H1 (cell line): ENCODE data around the gene DCLK1. TPM values are rescaled to one million over a fixed set of nuclear protein-coding genes. Genes with fewer than 3 reads are reported as not detected.

Experiments used
- ASH2L ChIP-seq: fragments of 200-600, 300-600 bp; sonication (generic); IDR thresholded peaks from one replicate; pipeline ENCODE4 v1.7.1; 2017; ENCODE audit warnings: low read length
- FOSL1 ChIP-seq: IDR thresholded peaks from 2 replicates; pipeline ENCODE4 v1.6.1; 2011; ENCODE audit warnings: mild to moderate bottlenecking, low read depth, low read length, moderate library complexity; ENCODE audit not compliant: insufficient read depth
- GTF2F1 ChIP-seq: IDR thresholded peaks from 2 replicates; pipeline ENCODE4 v1.6.1; 2012; ENCODE audit warnings: low read depth, low read length, improper control_type of control experiment, borderline replicate concordance
- POU5F1 ChIP-seq: IDR thresholded peaks from 2 replicates; pipeline ENCODE4 v1.6.1; 2011; ENCODE audit warnings: low read depth, mild to moderate bottlenecking, low read length, moderate library complexity
- RNF2 ChIP-seq: fragments of 200-900, 300-1000 bp; sonication (generic); IDR thresholded peaks from 2 replicates; pipeline ENCODE4 v1.7.1; 2016; ENCODE audit warnings: borderline replicate concordance, low read depth, mild to moderate bottlenecking, antibody characterized with exemption, low read length; ENCODE audit not compliant: poor library complexity, severe bottlenecking; ENCODE audit errors: missing control alignments
- RXRA ChIP-seq: IDR thresholded peaks from 2 replicates; pipeline ENCODE4 v1.6.1; 2011; ENCODE audit warnings: low read depth, mild to moderate bottlenecking, low read length, moderate library complexity; ENCODE audit not compliant: insufficient read depth
- polyA plus RNA-seq, 7 experiments: library from polyadenylated mRNA; depleted of rRNA in 3 of 7; stranded (reverse) in 5 of 7; unstranded in 2 of 7; fragments of >200 nt in 5 of 7; fragments of 200-250 nt in 2 of 7; gene quantifications; 1 replicate in 5 of 7; 2 replicates in 1 of 7; 4 replicates in 1 of 7; pipeline versions ENCODE4 v1.2.1 to v1.2.3, GENCODE V29; 2011 to 2013; ENCODE audit warnings: missing spikeins in 2 of 7, mixed read lengths in 2 of 7
- total RNA-seq: library from RNA; stranded (reverse); fragmentation: NEBNext Ultra II Directional; extraction: Animal tissue kit (Norgen Biotek cat#: 25700); gene quantifications from 2 replicates; pipeline ENCODE4 v1.2.1, GENCODE V29; 2021

Gene DCLK1
- total and polyA plus RNA-seq, 2 of the 8 experiments (the other 6 are each of a cell fraction or from before 2014, with no cell fraction given) = 22.8 to 41.0 TPM

DNA sequence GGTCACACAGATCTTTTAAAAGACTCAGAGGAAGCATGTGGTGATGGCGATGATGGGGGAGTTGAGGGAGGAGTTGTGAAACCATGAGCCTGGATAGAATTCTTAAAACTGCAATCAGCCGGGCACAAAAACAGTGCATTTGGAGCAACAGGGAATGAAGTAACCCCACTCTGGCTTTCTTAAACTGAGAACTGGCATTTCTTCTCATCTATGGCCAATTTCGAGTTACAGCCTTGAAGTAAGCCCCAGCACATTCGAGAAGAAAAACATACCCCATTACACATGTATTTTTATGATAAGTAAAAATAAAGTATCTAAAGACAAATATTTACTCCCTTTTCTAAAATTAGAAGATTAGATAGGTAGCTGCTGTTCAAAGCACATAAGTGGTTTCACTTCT, 70.1 kb downstream of the DCLK1 start (continued):
- no peak for TF ChIP-seq POU5F1
- no peak for TF ChIP-seq ASH2L
- TF ChIP-seq RNF2 = no peak
- no peak for TF ChIP-seq RXRA
- no peak for TF ChIP-seq FOSL1
- TF ChIP-seq GTF2F1 = no peak
